NCI-H1930 (cell line): ENCODE results near the gene USP31.

Experiments
- DNase-seq, 2 experiments: peaks; one replicate each; lab custom pipeline; 2025; lab: John Stamatoyannopoulos, UW

The USP31 gene

GRCh38 chr16:23061669-23062068 is 87.6 kb downstream of the USP31 start:
- DNase-seq, result no peak

DNA sequence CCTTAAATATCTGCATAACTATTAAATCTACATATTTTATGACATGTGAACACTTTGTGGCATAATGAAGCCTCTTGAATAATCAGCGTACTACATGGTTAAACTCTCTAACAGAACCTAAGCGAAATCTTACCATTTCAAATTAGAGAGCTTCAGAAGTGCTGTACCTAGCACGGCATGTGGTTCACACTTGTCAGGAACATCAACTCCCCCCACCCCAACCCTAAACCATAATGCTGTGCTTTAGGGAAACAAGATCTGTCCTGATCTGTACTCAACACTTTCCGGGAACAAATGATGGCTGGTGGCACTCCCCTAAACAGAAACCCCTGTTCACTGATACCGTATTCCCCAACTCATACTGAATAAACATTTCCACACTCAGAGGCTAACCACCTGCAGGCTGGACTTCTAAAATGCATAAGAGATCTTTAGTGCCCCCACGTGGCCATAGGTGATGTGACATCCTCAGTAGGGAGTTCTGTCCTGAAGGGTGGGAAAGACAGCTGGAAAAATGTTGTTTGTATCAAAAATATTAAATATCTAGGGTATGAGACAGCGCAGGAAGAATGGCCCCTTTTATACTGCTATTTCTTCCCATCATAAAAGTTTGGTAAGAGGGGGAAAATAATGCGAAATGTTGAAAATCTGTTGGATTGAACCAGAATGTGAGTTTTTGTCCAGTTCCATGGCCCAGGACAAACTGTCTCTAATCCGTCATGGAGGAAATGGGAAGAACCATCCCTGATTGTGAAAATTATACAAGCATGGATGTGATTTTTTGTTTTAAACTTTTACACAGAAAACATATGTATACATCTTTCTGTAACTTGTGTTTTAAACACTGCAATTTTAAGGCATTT is 88.6 kb downstream of the USP31 start:
- DNase-seq, result peak; percentile 52 to 67

DNA sequence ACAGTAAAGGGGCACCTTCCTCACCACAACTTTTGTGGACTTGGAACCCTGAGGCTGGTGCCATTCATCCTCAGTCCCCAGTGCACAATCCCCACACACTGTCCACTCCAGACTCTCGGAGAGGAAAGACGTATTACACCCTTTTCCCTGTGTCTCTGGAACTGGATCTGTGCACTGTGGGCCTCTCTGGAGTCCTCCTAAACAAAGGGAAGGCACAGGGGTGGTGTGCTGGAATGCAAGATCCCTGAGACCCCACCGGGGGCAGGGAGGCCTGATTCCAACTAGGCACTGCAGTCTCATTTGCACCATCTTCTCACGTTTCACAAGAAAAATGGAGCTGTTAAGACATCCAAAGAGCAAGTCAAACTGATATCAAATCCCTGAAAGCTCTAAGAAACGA is 89.8 kb downstream of the USP31 start:
- DNase-seq, result no peak

GRCh38 chr16:23058576-23058975 is 90.7 kb downstream of the USP31 start:
- no peak for DNase-seq

DNA sequence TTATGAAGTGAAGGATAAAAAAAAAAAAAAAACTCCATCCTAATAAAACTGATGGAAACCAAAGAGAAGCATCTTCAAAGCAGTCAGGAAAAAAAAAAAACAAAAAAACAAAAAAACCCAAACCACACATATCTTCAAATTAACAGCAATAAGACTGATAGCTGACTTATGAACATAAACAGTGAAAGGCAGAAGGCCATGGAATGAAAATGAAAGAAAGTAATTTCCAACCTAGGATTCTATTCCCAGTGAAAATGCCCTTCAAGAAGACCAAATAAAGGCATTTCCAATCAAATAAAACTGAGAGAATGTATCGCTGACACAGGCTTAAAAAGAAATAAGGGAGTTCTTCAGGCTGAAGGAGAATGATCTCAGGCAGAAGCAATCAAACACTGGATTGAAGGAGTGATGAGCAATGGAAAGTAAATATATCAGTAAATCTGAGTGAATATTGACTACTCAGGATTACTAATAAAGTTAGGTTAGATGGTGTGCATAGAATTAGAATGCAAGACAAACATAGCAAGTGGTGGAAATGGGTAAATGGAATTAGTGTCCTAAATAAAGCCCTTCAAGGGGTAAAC is 92.1 kb downstream of the USP31 start:
- no peak for DNase-seq

DNA sequence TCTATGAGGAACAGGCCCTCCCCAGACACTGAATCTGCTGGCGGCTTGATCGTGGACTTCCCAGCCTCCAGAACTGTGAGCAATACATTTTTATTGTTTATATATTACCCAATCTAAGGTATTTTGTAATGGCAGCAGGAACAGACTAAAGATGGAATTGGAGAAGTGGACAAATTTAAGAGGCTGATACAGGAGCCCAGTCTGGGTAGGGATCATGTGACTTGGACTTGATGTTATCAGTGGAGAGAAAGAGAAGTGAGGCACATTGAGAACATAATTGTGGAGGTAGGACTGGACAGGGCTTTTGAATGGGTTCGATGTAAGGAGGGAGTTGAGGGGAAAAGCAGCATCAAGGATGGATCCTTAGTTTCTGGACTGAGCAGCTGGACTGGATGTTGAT is 93.8 kb downstream of the USP31 start:
- no peak for DNase-seq

- DNase-seq, result no peak
Measured at GRCh38 chr16:23052908-23053580, 96.2 kb downstream of the USP31 start.

DNA sequence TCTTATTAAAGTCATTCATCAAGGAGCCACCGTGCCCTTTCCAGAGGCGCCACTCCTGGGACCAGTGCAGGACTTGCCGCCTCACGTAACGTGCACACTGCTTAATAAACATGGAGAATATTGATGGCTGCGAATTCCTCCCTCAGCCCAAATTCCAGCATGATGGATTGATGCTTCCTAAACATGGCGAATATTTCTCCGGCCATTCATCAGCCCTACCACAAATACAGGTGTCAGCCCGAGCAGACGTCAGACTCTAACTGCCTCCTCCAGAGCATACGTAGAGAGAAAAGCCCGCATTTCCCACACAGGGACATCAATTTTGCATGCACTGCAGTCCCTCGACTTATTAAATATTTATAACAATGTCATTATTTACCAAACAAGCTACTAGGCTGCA is 97.0 kb downstream of the USP31 start:
- DNase-seq, result no peak

GRCh38 chr16:23051587-23051986 is 97.7 kb downstream of the USP31 start:
- DNase-seq, result no peak

GRCh38 chr16:23048164-23048563 is 101.1 kb downstream of the USP31 start:
- no peak for DNase-seq

- DNase-seq, result no peak
Measured at GRCh38 chr16:23045025-23045424, 104.2 kb downstream of the USP31 start.

DNA sequence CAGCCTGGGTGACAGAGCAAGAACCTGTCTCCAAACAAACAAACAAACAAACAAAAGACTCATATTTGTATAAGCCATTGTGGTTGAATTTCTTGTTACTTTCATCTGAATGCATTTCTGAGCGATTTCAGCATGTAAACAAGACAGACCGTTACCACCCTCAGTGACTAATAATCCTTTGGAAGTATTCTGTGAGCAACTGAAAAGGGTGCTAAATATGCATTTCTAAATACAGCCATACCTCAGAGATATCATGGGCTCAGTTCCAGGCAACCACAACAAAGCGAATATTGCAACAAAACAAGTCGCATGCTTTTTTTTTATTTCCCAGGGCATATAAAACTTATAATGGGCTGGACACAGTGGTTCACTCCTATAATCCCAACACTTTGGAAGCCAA is 109.0 kb downstream of the USP31 start:
- no peak for DNase-seq

DNA sequence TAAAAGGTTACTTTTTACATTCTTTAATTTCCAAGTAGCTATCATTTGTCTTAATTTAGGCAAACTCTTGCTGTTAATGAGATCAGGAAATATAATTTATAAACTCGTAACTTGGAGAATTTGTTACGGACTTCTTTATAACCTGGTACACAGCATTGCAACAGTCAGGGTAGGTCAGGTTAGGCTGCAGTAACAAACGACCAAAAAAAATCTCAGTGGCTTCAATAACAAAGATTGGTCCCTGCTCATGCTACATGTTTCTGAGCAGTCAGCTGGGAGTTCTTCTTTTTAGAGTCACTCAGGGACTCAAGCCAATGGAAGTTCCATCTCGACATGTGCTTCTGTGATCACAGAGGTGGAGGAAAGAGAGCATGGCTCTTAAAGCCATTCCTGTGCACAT is 110.1 kb downstream of the USP31 start:
- DNase-seq, result no peak

GRCh38 chr16:23035240-23035639 is 114.0 kb downstream of the USP31 start:
- DNase-seq, result no peak

- DNase-seq, result no peak
Measured at GRCh38 chr16:23031508-23032098, 117.6 kb downstream of the USP31 start.

GRCh38 chr16:23029733-23030420 is 119.4 kb downstream of the USP31 start:
- DNase-seq, result no peak

- DNase-seq, result no peak
Measured at GRCh38 chr16:23027386-23027785, 121.9 kb downstream of the USP31 start.

DNA sequence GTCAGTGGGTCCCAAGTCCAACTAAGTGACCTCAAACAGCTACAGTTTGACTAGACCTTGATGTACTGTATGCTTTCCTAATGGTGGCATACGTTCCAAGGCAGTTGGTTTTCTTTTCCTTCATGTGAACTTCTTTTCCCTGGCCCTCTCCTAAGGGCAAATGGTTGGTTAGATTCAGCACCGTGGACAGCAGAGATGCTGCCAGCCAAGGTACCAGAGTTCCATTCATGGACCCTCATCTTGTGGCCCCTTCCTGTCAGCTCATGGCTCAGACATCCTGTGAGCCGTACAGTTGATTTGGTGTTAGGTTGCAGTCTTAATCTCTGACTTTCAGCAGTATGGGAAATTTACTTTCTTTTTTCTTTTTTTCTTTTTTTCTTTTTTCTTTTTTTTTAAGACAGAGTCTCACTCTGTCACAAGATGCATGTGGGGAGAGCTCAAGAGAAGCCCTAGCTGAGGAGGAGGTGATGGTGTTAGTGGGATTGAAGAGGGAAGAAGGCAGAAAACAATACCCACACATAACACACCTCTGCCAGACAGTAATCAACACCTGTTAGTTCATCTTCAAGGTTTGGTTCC is 122.4 kb downstream of the USP31 start:
- DNase-seq, result no peak

GRCh38 chr16:23025692-23026307 is 123.5 kb downstream of the USP31 start:
- no peak for DNase-seq

DNA sequence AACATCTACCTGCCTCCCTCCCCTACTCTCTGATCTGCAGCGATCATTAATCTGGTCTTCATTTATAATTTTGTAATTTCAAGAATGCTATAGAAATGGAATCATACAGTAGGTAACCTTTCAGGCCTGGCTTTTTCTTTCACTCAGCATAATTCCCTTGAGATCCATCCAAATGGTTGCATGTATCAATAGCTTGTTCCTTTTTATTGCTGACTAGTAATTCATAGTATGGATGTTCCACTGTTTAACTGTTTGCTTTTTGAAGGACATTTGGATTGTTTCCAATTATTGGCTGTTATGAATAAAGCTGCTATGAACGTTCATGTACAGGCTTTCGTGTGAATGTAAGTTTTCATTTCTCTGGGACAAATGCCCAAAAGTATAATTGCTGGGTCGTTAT is 125.2 kb downstream of the USP31 start:
- DNase-seq, result no peak

- no peak for DNase-seq
Measured at GRCh38 chr16:23020084-23020483, 129.2 kb downstream of the USP31 start.
